Tibial nerve (tissue), 3 donors: ENCODE data around the gene LTF.

Experiments used
- CTCF ChIP-seq, 5 experiments: fragments of 200-600 bp in 3 of 5; fragments of 450-650 bp in 2 of 5; sonication (generic) in 3 of 5; IDR thresholded peaks; one replicate each; pipeline ENCODE4 v1.5.1; 2016 to 2019; ENCODE audit warnings: antibody characterized with exemption in 5 of 5, mild to moderate bottlenecking in 3 of 5, moderate library complexity in 2 of 5
- POLR2A ChIP-seq, 2 donors: fragments of 450-650 bp; IDR thresholded peaks; one replicate each; pipeline ENCODE4 v1.6.1; 2017; ENCODE audit warnings: antibody characterized with exemption in 2 of 2, mild to moderate bottlenecking in 2 of 2, moderate library complexity in 2 of 2

DNA sequence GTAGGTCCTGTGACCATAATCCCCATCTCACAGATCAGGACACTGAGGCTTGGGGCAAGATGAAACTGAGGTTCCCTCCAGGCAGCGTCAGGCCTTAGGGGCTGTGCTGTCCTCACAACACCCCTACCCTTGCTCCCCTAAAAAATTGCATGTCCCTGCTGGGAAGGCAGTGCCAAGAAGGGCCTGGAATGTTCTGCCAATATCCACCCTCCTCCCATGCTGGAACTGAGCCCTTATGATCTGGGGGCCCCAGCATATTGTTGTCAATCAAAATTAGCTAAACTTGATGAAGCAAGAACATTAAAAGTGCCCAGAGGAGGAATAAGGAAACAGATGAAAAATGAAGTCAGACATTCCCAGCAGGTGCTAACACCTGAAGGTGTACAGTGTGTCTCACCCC is 19.7 kb upstream of the LTF start:
- TF ChIP-seq POLR2A (IDR thresholded peaks at IDR 0.05) (no peak), CTCF (IDR thresholded peaks at IDR 0.05) (no peak)
